WTC11 (cell line): ENCODE measurements around the gene PTER. TPM values are rescaled to one million over a fixed set of nuclear protein-coding genes. Genes with fewer than 3 reads are reported as not detected.

Experiments
- ATAC-seq: fragments of 200-7000 bp; cut with Tn5 transposase; 2 replicates; pipeline ENCODE4 v1.10.0; 2021; ENCODE audit warnings: mild to moderate bottlenecking, moderate library complexity
- CTCF ChIA-PET: fragments of 300-600 bp; sonication (Branson Sonifier 250); formaldehyde crosslinking; loops from one replicate; lab custom pipeline; 2021; ENCODE audit warnings: antibody characterized with exemption; lab: Charles Lee
- POLR2A ChIA-PET: fragments of 350-600 bp; sonication (Branson Sonifier 250); formaldehyde crosslinking; loops from one replicate; lab custom pipeline; 2021; ENCODE audit warnings: antibody characterized with exemption; lab: Charles Lee
- DNase-seq: peaks from one replicate; pipeline ENCODE4 v3.0.0; 2021; ENCODE audit warnings: low spot score
- H3K27ac Mint-ChIP-seq: 2 replicates; pipeline ENCODE4 v1.8.0; 2021; ENCODE audit warnings: mixed read lengths
- H3K27me3 Mint-ChIP-seq: 2 replicates; pipeline ENCODE4 v1.8.0; 2021; ENCODE audit warnings: low read depth, mild to moderate bottlenecking, moderate library complexity, mixed read lengths
- H3K36me3 Mint-ChIP-seq: 2 replicates; pipeline ENCODE4 v1.8.0; 2021; ENCODE audit warnings: mixed read lengths
- H3K4me1 Mint-ChIP-seq: 2 replicates; pipeline ENCODE4 v1.8.0; 2022; ENCODE audit warnings: mixed read lengths
- H3K4me3 Mint-ChIP-seq: 2 replicates; pipeline ENCODE4 v1.8.0; 2021; ENCODE audit warnings: mild to moderate bottlenecking, moderate library complexity, mixed read lengths
- H3K9me3 Mint-ChIP-seq: 2 replicates; pipeline ENCODE4 v1.8.0; 2021; ENCODE audit warnings: mixed read lengths
- CDX4 ChIP-seq: fragments of 250-450 bp; sonication (Bioruptor Pico); IDR thresholded peaks from 2 replicates; pipeline ENCODE4 v1.9.0; 2021; ENCODE audit warnings: moderate library complexity, mild to moderate bottlenecking, inconsistent platforms, borderline replicate concordance
- CREM ChIP-seq: sonication (generic); formaldehyde crosslinking; IDR thresholded peaks from 2 replicates; pipeline ENCODE4 v1.8.1; 2022; ENCODE audit warnings: mild to moderate bottlenecking, missing genetic modification reagents, moderate library complexity
- EMX1 ChIP-seq: fragments of 250-450 bp; sonication (Bioruptor Pico); IDR thresholded peaks from 2 replicates; pipeline ENCODE4 v1.8.0; 2021; ENCODE audit warnings: mild to moderate bottlenecking
- MYBL2 ChIP-seq: sonication (generic); formaldehyde crosslinking; IDR thresholded peaks from 2 replicates; pipeline ENCODE4 v1.8.1; 2023; ENCODE audit warnings: mild to moderate bottlenecking, moderate library complexity, missing genetic modification reagents
- NFE2L1 ChIP-seq: sonication (generic); formaldehyde crosslinking; IDR thresholded peaks from 2 replicates; pipeline ENCODE4 v1.8.1; 2023; ENCODE audit warnings: missing genetic modification reagents
- NR1H2 ChIP-seq: sonication (generic); formaldehyde crosslinking; IDR thresholded peaks from 2 replicates; pipeline ENCODE4 v1.9.0; 2021; ENCODE audit warnings: mild to moderate bottlenecking, moderate library complexity, missing genetic modification reagents
- OVOL2 ChIP-seq: fragments of 250-450 bp; sonication (Bioruptor Pico); IDR thresholded peaks from 2 replicates; pipeline ENCODE4 v1.9.0; 2021; ENCODE audit warnings: mild to moderate bottlenecking, borderline replicate concordance
- SOX15 ChIP-seq: fragments of 250-450 bp; sonication (Bioruptor Pico); IDR thresholded peaks from 2 replicates; pipeline ENCODE4 v1.9.0; 2021; ENCODE audit warnings: mild to moderate bottlenecking
- USF2 ChIP-seq: sonication (generic); formaldehyde crosslinking; IDR thresholded peaks from 2 replicates; pipeline ENCODE4 v1.8.1; 2023; ENCODE audit warnings: mild to moderate bottlenecking, missing genetic modification reagents, moderate library complexity
- ZNF121 ChIP-seq: sonication (generic); formaldehyde crosslinking; IDR thresholded peaks from 2 replicates; pipeline ENCODE4 v1.8.0; 2023; ENCODE audit warnings: missing genetic modification reagents
- ZNF219 ChIP-seq: sonication (generic); formaldehyde crosslinking; IDR thresholded peaks from 2 replicates; pipeline ENCODE4 v1.8.0; 2023; ENCODE audit warnings: missing genetic modification reagents, mild to moderate bottlenecking, borderline replicate concordance
- ZNF232 ChIP-seq: sonication (generic); formaldehyde crosslinking; IDR thresholded peaks from 2 replicates; pipeline ENCODE4 v1.8.0; 2022; ENCODE audit warnings: mild to moderate bottlenecking, missing genetic modification reagents
- ZNF263 ChIP-seq: sonication (generic); formaldehyde crosslinking; IDR thresholded peaks from 2 replicates; pipeline ENCODE4 v1.8.1; 2022; ENCODE audit warnings: low read depth, mild to moderate bottlenecking, moderate library complexity, missing genetic modification reagents
- total RNA-seq: library from RNA; stranded (reverse); gene quantifications from 3 replicates; pipeline ENCODE4 v1.2.3, GENCODE V29; 2021
- TF ChIP-seq, protein P1 (sequence below): sonication (generic); formaldehyde crosslinking; IDR thresholded peaks from 2 replicates; pipeline ENCODE4 v1.8.1; 2022; ENCODE audit warnings: mild to moderate bottlenecking, moderate library complexity, missing genetic modification reagents
- TF ChIP-seq, protein P2 (sequence below): sonication (generic); formaldehyde crosslinking; IDR thresholded peaks from 2 replicates; pipeline ENCODE4 v1.8.1; 2023; ENCODE audit warnings: mild to moderate bottlenecking, missing genetic modification reagents, moderate library complexity
- TF ChIP-seq, protein P3 (sequence below): sonication (generic); formaldehyde crosslinking; IDR thresholded peaks from 2 replicates; pipeline ENCODE4 v1.8.0; 2022; ENCODE audit warnings: mild to moderate bottlenecking, missing genetic modification reagents
- TF ChIP-seq, protein P4 (sequence below): sonication (generic); formaldehyde crosslinking; IDR thresholded peaks from 2 replicates; pipeline ENCODE4 v1.8.0; 2022; ENCODE audit warnings: mild to moderate bottlenecking, missing genetic modification reagents

Gene PTER
- total RNA-seq, 1 experiment from 2014 or later: 7.4 TPM

DNA sequence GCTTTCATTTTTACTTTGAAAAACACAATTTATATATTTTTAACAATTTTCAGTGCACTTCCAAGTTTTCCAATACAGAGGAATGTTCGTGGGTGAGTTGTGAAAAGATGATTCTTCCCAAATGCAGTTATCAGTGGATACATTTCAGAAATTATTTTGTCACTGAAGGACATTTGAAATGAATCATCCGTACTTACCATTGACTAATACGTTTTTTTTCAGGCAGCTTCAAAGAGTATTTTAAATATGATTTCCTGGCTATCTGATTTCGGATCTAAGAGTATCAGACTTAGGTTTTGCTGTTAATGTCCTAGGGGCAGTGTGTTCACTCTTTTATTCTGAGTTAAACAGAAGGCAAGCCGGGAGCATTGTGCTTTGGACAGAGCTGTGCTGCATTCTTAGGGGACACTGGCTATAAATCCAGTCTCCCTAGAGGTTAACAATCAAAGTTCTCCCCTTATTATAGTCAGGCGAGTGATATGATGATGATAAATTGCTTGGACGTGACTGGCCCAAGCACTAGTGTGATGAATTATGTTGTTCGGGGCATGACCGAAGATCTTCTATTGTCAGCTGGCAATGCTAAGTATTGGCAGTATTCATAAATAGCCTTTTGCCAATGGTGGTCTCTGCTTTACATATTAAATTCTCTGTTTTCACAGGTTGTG lies 4.5 kb downstream of the PTER start:
- Mint-ChIP-seq H3K4me3 (no peak overlapping the region), H3K36me3 (no peaks in the 10 kb centered on the region), H3K27me3 (0 out of 2 replicates have a peak, but pooled peaks cover under 1% of the 10 kb centered on the region), H3K4me1 (peaks cover 36% of the 10 kb centered on the region), H3K27ac (peak overlapping the region; percentile 26; the same call in 1 of the 2 replicates), H3K9me3 (no peaks in the 10 kb centered on the region)
- ChIA-PET CTCF (interaction anchor here (1.3 kb wide), 1 partner anchor 539 kb away, joined by 3 read pairs; no protein-coding TSS in a partner anchor), POLR2A (no interaction called here)
- TF ChIP-seq, protein P1, sequence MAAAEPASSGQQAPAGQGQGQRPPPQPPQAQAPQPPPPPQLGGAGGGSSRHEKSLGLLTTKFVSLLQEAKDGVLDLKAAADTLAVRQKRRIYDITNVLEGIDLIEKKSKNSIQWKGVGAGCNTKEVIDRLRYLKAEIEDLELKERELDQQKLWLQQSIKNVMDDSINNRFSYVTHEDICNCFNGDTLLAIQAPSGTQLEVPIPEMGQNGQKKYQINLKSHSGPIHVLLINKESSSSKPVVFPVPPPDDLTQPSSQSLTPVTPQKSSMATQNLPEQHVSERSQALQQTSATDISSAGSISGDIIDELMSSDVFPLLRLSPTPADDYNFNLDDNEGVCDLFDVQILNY (CRISPR knock-in tag): no peak
- TF ChIP-seq CDX4 (no peak), ZNF219 (CRISPR knock-in tag) (no peak), ZNF121 (CRISPR knock-in tag) (no peak), NR1H2 (CRISPR knock-in tag) (no peak), CREM (CRISPR knock-in tag) (no peak), ZNF232 (CRISPR knock-in tag) (no peak)
- TF ChIP-seq, protein P2, sequence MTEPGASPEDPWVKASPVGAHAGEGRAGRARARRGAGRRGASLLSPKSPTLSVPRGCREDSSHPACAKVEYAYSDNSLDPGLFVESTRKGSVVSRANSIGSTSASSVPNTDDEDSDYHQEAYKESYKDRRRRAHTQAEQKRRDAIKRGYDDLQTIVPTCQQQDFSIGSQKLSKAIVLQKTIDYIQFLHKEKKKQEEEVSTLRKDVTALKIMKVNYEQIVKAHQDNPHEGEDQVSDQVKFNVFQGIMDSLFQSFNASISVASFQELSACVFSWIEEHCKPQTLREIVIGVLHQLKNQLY: no peak
- TF ChIP-seq, protein P3, sequence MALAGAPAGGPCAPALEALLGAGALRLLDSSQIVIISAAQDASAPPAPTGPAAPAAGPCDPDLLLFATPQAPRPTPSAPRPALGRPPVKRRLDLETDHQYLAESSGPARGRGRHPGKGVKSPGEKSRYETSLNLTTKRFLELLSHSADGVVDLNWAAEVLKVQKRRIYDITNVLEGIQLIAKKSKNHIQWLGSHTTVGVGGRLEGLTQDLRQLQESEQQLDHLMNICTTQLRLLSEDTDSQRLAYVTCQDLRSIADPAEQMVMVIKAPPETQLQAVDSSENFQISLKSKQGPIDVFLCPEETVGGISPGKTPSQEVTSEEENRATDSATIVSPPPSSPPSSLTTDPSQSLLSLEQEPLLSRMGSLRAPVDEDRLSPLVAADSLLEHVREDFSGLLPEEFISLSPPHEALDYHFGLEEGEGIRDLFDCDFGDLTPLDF (CRISPR knock-in tag): no peak
- no peak for ATAC-seq
- no peak for DNase-seq

- TF ChIP-seq NFE2L1 (CRISPR knock-in tag): no peak
- TF ChIP-seq MYBL2 (CRISPR knock-in tag): no peak
- no peak for TF ChIP-seq SOX15
- TF ChIP-seq EMX1: no peak
- TF ChIP-seq OVOL2 (CRISPR knock-in tag): no peak
- TF ChIP-seq NR1H2 (CRISPR knock-in tag): no peak
- no peak for TF ChIP-seq ZNF263 (CRISPR knock-in tag)
- TF ChIP-seq USF2 (CRISPR knock-in tag): no peak
- TF ChIP-seq, protein P4, sequence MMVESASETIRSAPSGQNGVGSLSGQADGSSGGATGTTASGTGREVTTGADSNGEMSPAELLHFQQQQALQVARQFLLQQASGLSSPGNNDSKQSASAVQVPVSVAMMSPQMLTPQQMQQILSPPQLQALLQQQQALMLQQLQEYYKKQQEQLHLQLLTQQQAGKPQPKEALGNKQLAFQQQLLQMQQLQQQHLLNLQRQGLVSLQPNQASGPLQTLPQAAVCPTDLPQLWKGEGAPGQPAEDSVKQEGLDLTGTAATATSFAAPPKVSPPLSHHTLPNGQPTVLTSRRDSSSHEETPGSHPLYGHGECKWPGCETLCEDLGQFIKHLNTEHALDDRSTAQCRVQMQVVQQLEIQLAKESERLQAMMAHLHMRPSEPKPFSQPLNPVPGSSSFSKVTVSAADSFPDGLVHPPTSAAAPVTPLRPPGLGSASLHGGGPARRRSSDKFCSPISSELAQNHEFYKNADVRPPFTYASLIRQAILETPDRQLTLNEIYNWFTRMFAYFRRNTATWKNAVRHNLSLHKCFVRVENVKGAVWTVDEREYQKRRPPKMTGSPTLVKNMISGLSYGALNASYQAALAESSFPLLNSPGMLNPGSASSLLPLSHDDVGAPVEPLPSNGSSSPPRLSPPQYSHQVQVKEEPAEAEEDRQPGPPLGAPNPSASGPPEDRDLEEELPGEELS (CRISPR knock-in tag): no peak
- Mint-ChIP-seq H3K27ac (no peak overlapping the region), H3K4me1 (peaks cover 30% of the 10 kb centered on the region), H3K36me3 (no peaks in the 10 kb centered on the region), H3K9me3 (no peaks in the 10 kb centered on the region), H3K27me3 (no peaks in the 10 kb centered on the region), H3K4me3 (no peak overlapping the region)
- ChIA-PET POLR2A (no interaction called here), CTCF (interaction anchor here (1.7 kb wide), 1 partner anchor 335 kb away, joined by 6 read pairs; no protein-coding TSS in a partner anchor)
- DNase-seq (no peak), ATAC-seq (no peak)
These were observed 6.1 kb downstream of the PTER start for GRCh38 chr10:16442914-16443313.
